SU-DHL-6 (cell line): Measurements from ENCODE around the gene MRPS5.

Experiments used
- H2AFZ ChIP-seq: fragments of 200-600 bp; sonication (generic); 2 replicates; pipeline ENCODE4 v1.6.1; 2014; ENCODE audit warnings: low read depth, mild to moderate bottlenecking, moderate library complexity, mixed read lengths, antibody characterized with exemption, low read length; ENCODE audit not compliant: severe bottlenecking
- H3F3A ChIP-seq: fragments of 200-600 bp; shearing (Covaris generic); 2 replicates; pipeline ENCODE4 v1.6.0; 2016; ENCODE audit warnings: antibody characterized with exemption, mild to moderate bottlenecking; ENCODE audit not compliant: insufficient read depth
- H3K27ac ChIP-seq: fragments of 200-600 bp; sonication (generic); 2 replicates; pipeline ENCODE4 v1.5.1; 2016; ENCODE audit warnings: low read depth, mild to moderate bottlenecking, low read length, moderate library complexity, mixed read lengths
- H3K27me3 ChIP-seq: fragments of 200-600 bp; sonication (generic), shearing (Covaris generic); 2 replicates; pipeline ENCODE4 v1.6.0; 2014; ENCODE audit warnings: mild to moderate bottlenecking, low read length
- H3K36me3 ChIP-seq: fragments of 200-600 bp; sonication (generic); 2 replicates; pipeline ENCODE4 v1.6.1; 2014; ENCODE audit warnings: mild to moderate bottlenecking, low read length, mixed read lengths
- H3K4me2 ChIP-seq: fragments of 300-600, 200-600 bp; shearing (Covaris generic), sonication (generic); 2 replicates; pipeline ENCODE4 v1.6.0; 2014; ENCODE audit warnings: low read length, low read depth, mild to moderate bottlenecking; ENCODE audit not compliant: poor library complexity, severe bottlenecking
- H3K4me3 ChIP-seq: fragments of 200-600 bp; sonication (generic); 2 replicates; pipeline ENCODE4 v1.5.1; 2014; ENCODE audit warnings: antibody characterized with exemption, low read length, mild to moderate bottlenecking, mixed read lengths; ENCODE audit not compliant: insufficient read depth, poor library complexity, severe bottlenecking
- H3K79me2 ChIP-seq: fragments of 200-600 bp; sonication (generic); 2 replicates; pipeline ENCODE4 v1.6.1; 2014; ENCODE audit warnings: mild to moderate bottlenecking, low read length, moderate library complexity; ENCODE audit not compliant: insufficient read depth
- H3K9ac ChIP-seq: fragments of 200-600 bp; sonication (generic); 2 replicates; pipeline ENCODE4 v1.7.0; 2014; ENCODE audit warnings: mild to moderate bottlenecking, low read length
- H3K9me2 ChIP-seq: fragments of 200-600 bp; sonication (generic); replicated peaks from 2 replicates; pipeline ENCODE4 v1.6.1; 2014; ENCODE audit warnings: low read length; ENCODE audit not compliant: insufficient read depth
- H3K9me3 ChIP-seq: fragments of 200-600 bp; sonication (generic); 2 replicates; pipeline ENCODE4 v1.6.1; 2014; ENCODE audit warnings: low read length, mixed read lengths; ENCODE audit not compliant: insufficient read depth
- H4K20me1 ChIP-seq: fragments of 200-600 bp; sonication (generic); 2 replicates; pipeline ENCODE4 v1.6.1; 2014; ENCODE audit warnings: low read depth, mild to moderate bottlenecking, antibody characterized with exemption, low read length, moderate library complexity, mixed read lengths
- CTCF ChIP-seq: fragments of 200-600 bp; sonication (generic); IDR thresholded peaks from one replicate; pipeline ENCODE4 v1.5.1; 2017; ENCODE audit warnings: antibody characterized with exemption, mild to moderate bottlenecking, low read length, moderate library complexity; ENCODE audit not compliant: insufficient read depth, poor library complexity, severe bottlenecking
- EZH2phosphoT487 ChIP-seq: fragments of 200-600 bp; sonication (generic), shearing (Covaris generic); conservative IDR thresholded peaks from 2 replicates; pipeline ENCODE4 v1.6.1; 2018; ENCODE audit warnings: mild to moderate bottlenecking, antibody characterized with exemption, low read length, moderate library complexity, mixed read lengths

The MRPS5 gene

DNA sequence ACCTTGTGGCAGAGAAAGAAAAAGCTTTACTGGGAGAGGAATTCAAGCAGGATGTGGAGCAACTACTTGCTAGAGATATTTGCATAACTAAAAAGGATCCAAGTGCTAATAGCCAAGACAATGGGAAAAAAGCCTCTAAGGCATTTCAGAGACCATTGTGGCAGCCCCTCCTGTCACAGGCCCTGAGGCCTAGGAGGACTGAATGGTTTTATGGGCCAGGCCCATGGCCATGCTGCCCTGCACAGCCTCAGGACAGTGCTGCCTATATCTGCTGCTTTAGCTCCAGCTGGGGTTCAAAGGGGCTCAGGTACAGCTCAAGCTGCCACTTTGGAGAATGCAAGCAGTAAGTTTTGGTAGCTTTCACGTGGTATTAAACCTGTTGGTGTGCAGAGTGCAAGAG lies 17.1 kb upstream of the MRPS5 start:
- Histone ChIP-seq H3K27me3 (no peaks in the 10 kb centered on the region), H3K79me2 (no peaks in the 10 kb centered on the region), H3K4me3 (no peak overlapping the region), H3K9me3 (peaks cover 14% of the 10 kb centered on the region; the same call in 1 of the 2 replicates), H3K36me3 (no peaks in the 10 kb centered on the region), H3F3A (no peaks in the 10 kb centered on the region), H4K20me1 (no peaks in the 10 kb centered on the region), H3K9me2 (no peaks in the 10 kb centered on the region), H2AFZ (no peak overlapping the region), H3K4me2 (no peak overlapping the region), H3K27ac (no peak overlapping the region), H3K9ac (no peak overlapping the region)
- TF ChIP-seq CTCF = no peak

DNA sequence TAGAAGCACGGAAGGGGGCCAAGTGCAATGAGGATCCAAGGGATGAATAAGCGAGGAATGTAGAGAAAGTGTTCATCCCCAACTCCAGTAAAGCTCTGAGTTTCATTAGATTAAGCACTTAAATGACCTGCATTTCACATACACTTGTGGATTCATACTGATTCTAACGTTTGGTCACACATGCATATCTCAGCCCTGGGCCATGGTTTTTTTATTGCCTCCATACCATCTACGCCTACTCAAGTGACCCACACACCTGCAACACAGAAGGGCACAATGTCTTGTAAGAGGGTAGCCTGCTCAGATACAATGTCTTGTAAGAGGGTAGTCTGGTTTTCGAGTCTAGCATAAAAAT lies 566 bp upstream of the MRPS5 start:
- no peaks in the 10 kb centered on the region for H3F3A ChIP-seq

GRCh38 chr2:95121093-95121406 lies 558 bp downstream of the MRPS5 start:
- Histone ChIP-seq H3K9me2 (no peaks in the 10 kb centered on the region), H3K27ac (peak overlapping the region; percentile 65), H3F3A (no peaks in the 10 kb centered on the region), H3K4me3 (peak overlapping the region; percentile 70), H3K9ac (peak overlapping the region; percentile 86), H3K4me2 (peak overlapping the region; percentile 64), H3K27me3 (no peaks in the 10 kb centered on the region), H3K36me3 (peaks cover 4% of the 10 kb centered on the region; the same call in 1 of the 2 replicates), H3K79me2 (peaks cover 42% of the 10 kb centered on the region), H3K9me3 (no peaks in the 10 kb centered on the region), H2AFZ (peak overlapping the region; percentile 76), H4K20me1 (no peaks in the 10 kb centered on the region)
- no peak for TF ChIP-seq EZH2phosphoT487

More for the DNA sequence above, 566 bp upstream of the MRPS5 start:
- peaks cover 39% of the 10 kb centered on the region for H3K79me2 ChIP-seq
- H4K20me1 ChIP-seq = no peaks in the 10 kb centered on the region
- H3K36me3 ChIP-seq = no peaks in the 10 kb centered on the region
- no peaks in the 10 kb centered on the region for H3K9me2 ChIP-seq
- H3K9me3 ChIP-seq = no peaks in the 10 kb centered on the region
- peak overlapping the region; percentile 86 for H3K9ac ChIP-seq
- peak overlapping the region; percentile 76 for H2AFZ ChIP-seq
- no peaks in the 10 kb centered on the region for H3K27me3 ChIP-seq
- H3K4me2 ChIP-seq = peak overlapping the region; percentile 64
- H3K27ac ChIP-seq = no peak overlapping the region
- peak overlapping the region; percentile 70 for H3K4me3 ChIP-seq
- no peak for TF ChIP-seq EZH2phosphoT487
- TF ChIP-seq CTCF = no peak

DNA sequence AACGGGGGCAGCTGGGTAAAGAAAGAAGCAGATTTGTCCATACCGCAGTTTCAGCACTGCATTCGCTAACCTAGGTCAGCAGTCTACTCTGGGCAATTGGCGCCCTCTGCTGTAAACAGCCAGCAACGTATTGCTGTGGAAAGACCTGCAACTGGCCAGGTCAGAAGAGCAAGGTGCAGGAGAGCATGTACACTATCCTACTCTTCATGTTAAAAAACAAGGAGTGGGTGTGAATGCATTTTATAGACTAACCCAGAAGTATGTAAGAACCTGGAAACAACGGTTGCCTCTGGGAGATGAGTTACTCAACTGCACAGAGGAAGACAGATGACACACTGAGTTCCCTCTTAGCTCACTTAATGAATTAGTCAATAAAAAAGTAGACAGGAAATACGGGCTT lies 6.2 kb downstream of the MRPS5 start:
- Histone ChIP-seq H3K27ac (no peak overlapping the region), H3K4me2 (no peak overlapping the region), H3F3A (no peaks in the 10 kb centered on the region), H3K36me3 (peaks cover 32% of the 10 kb centered on the region), H2AFZ (no peak overlapping the region), H4K20me1 (no peaks in the 10 kb centered on the region), H3K9me2 (no peaks in the 10 kb centered on the region), H3K79me2 (peaks cover 48% of the 10 kb centered on the region), H3K27me3 (no peaks in the 10 kb centered on the region), H3K9ac (no peak overlapping the region), H3K4me3 (no peak overlapping the region), H3K9me3 (no peaks in the 10 kb centered on the region)
- TF ChIP-seq CTCF = peak; percentile 75
- no peak for TF ChIP-seq EZH2phosphoT487
